ENCODE measurements around the gene DNAJB4.
"Not testable (repeated sequence)": the region's sequence is repeated elsewhere in the genome, so short reads cannot be mapped to it uniquely, and the experiment has no call there.

DNAJB4 gene

GRCh38 chr1:77991638-77992037 lies 13.1 kb upstream of the DNAJB4 start:
- DNase-seq (ENCODE audit: low spot score) = no peak

- no peak for DNase-seq (ENCODE audit: low spot score)
These were observed 10.5 kb upstream of the DNAJB4 start for GRCh38 chr1:77994117-77994705.

- DNase-seq (ENCODE audit: low spot score) = no peak
These were observed 8.0 kb upstream of the DNAJB4 start for GRCh38 chr1:77996734-77997133.

- DNase-seq (ENCODE audit: low spot score) = not testable (repeated sequence)
These were observed 4.2 kb upstream of the DNAJB4 start for GRCh38 chr1:78000536-78000935.

GRCh38 chr1:78003070-78003746 lies 1.5 kb upstream of the DNAJB4 start:
- no peak for DNase-seq (ENCODE audit: low spot score)

- DNase-seq (ENCODE audit: low spot score) = peak; percentile 13
These were observed 639 bp upstream of the DNAJB4 start for GRCh38 chr1:78003882-78004718.

GRCh38 chr1:78005448-78005722 lies 646 bp downstream of the DNAJB4 start:
- no peak for DNase-seq (ENCODE audit: low spot score)

- DNase-seq (ENCODE audit: low spot score) = peak; percentile 4
These were observed 1.0 kb downstream of the DNAJB4 start for GRCh38 chr1:78005755-78006154.

GRCh38 chr1:78006521-78006920 lies 1.8 kb downstream of the DNAJB4 start:
- DNase-seq (ENCODE audit: low spot score) = no peak

- no peak for DNase-seq (ENCODE audit: low spot score)
These were observed 3.1 kb downstream of the DNAJB4 start for GRCh38 chr1:78007677-78008341.

GRCh38 chr1:78009276-78009675 lies 4.5 kb downstream of the DNAJB4 start:
- DNase-seq (ENCODE audit: low spot score) = no peak

- no peak for DNase-seq (ENCODE audit: low spot score)
These were observed 5.1 kb downstream of the DNAJB4 start for GRCh38 chr1:78009836-78010235.

GRCh38 chr1:78011050-78011449 lies 6.3 kb downstream of the DNAJB4 start:
- no peak for DNase-seq (ENCODE audit: low spot score)

- no peak for DNase-seq (ENCODE audit: low spot score)
These were observed 10.4 kb downstream of the DNAJB4 start for GRCh38 chr1:78015148-78015547.

- DNase-seq (ENCODE audit: low spot score) = no peak
These were observed 14.3 kb downstream of the DNAJB4 start for GRCh38 chr1:78019024-78019423.

GRCh38 chr1:78021134-78021533 lies 16.4 kb downstream of the DNAJB4 start:
- DNase-seq (ENCODE audit: low spot score) = not testable (repeated sequence)

- DNase-seq (ENCODE audit: low spot score) = no peak
These were observed 25.1 kb downstream of the DNAJB4 start for GRCh38 chr1:78029793-78030192.

GRCh38 chr1:78032996-78033796 lies 28.5 kb downstream of the DNAJB4 start:
- no peak for DNase-seq (ENCODE audit: low spot score)

- no peak for DNase-seq (ENCODE audit: low spot score)
These were observed 29.0 kb downstream of the DNAJB4 start for GRCh38 chr1:78033797-78034172.

- DNase-seq (ENCODE audit: low spot score) = no peak
These were observed 30.4 kb downstream of the DNAJB4 start for GRCh38 chr1:78035121-78035520.

- no peak for DNase-seq (ENCODE audit: low spot score)
These were observed 31.7 kb downstream of the DNAJB4 start for GRCh38 chr1:78036450-78036849.

GRCh38 chr1:78038071-78038470 lies 33.3 kb downstream of the DNAJB4 start:
- no peak for DNase-seq (ENCODE audit: low spot score)
